Spleen (tissue), 7 donors: ENCODE data around the gene ATP2B1.

Experiments used
- CTCF ChIP-seq, 11 experiments: fragments of 200-600 bp in 7 of 11; fragments of 450-650 bp in 4 of 11; sonication (generic) in 4 of 11; IDR thresholded peaks in 8 of 11; conservative IDR thresholded peaks in 3 of 11; 1 replicate in 7 of 11; 2 replicates in 4 of 11; pipeline versions ENCODE4 v1.4.0 to v1.8.0; 2016 to 2021; ENCODE audit warnings: antibody characterized with exemption in 11 of 11, inconsistent platforms in 4 of 11, mild to moderate bottlenecking in 1 of 11
- POLR2AphosphoS5 ChIP-seq, 3 donors: sonication (generic); formaldehyde crosslinking; IDR thresholded peaks; one replicate each; pipeline ENCODE4 v1.5.1; 2017; ENCODE audit warnings: antibody characterized with exemption in 3 of 3
- donor health status: DM: no; HTN: no; CAD: no; lungs with moderate emphysema.
- donor health status: DM: no; HTN: no; CAD: no.
- donor health status: DM: no; HTN: no; CAD: no.

GRCh38 chr12:89742337-89743022, 33.8 kb upstream of the ATP2B1 start:
- TF ChIP-seq CTCF (IDR thresholded peaks at IDR 0.05 in 8 of 11, conservative IDR thresholded peaks at IDR 0.05 in 3 of 11) = no peak
- TF ChIP-seq POLR2AphosphoS5 (IDR thresholded peaks at IDR 0.05) = no peak
